HG03558 (cell line): Measurements from ENCODE around the gene ASB16.

Source experiments
- ATAC-seq: cut with Tn5 transposase; IDR thresholded peaks from one replicate; pipeline ENCODE4 v1.9.1; 2021; ENCODE audit warnings: moderate number of reproducible peaks; ENCODE audit not compliant: unreplicated experiment; ENCODE audit errors: extremely low read depth

The ASB16 gene

GRCh38 chr17:44220213-44221083 is 49.9 kb downstream of the ASB16 start:
- no peak for ATAC-seq

GRCh38 chr17:44221084-44221861 is 50.8 kb downstream of the ASB16 start:
- ATAC-seq, result no peak

- ATAC-seq, result no peak
These were observed 51.3 kb downstream of the ASB16 start for GRCh38 chr17:44221862-44222111.

- ATAC-seq, result no peak
These were observed 51.8 kb downstream of the ASB16 start for GRCh38 chr17:44222112-44222869.

GRCh38 chr17:44223541-44224071 is 53.1 kb downstream of the ASB16 start:
- ATAC-seq, result no peak
